Stimulated activated naive B cell treated with anti-CD40 and anti-IgM and Interleukin-4, amounts not matched to agents 10 μg/mL and 1 μg/mL and 100 μg/mL, for 72 hours (primary cell): ENCODE results near the gene ABCF1.

Experiments used
- ATAC-seq, 2 donors: fragments of 150-1000 bp; cut with Tn5 transposase; replicated peaks; 2 replicates each; pipeline ENCODE4 v1.10.0; 2021; ENCODE audit warnings: moderate library complexity in 1 of 2
- DNase-seq: peaks from one replicate; pipeline ENCODE4 v3.0.0; 2021
- H3K27ac Mint-ChIP-seq: one replicate; pipeline ENCODE4 v1.8.0; 2022; ENCODE audit warnings: mild to moderate bottlenecking, mixed read lengths
- H3K27me3 Mint-ChIP-seq, 2 donors: one replicate each; pipeline ENCODE4 v1.8.0; 2022; ENCODE audit warnings: mixed read lengths in 2 of 2
- H3K36me3 Mint-ChIP-seq, 2 donors: one replicate each; pipeline ENCODE4 v1.8.0; 2022; ENCODE audit warnings: mixed read lengths in 2 of 2, mild to moderate bottlenecking in 1 of 2
- H3K4me1 Mint-ChIP-seq, 2 donors: one replicate each; pipeline ENCODE4 v1.8.0; 2022; ENCODE audit warnings: mixed read lengths in 2 of 2, mild to moderate bottlenecking in 1 of 2
- H3K4me3 Mint-ChIP-seq, 2 donors: one replicate each; pipeline ENCODE4 v1.8.0; 2022; ENCODE audit warnings: mild to moderate bottlenecking in 2 of 2, mixed read lengths in 2 of 2, moderate library complexity in 1 of 2
- H3K9me3 Mint-ChIP-seq, 2 donors: one replicate each; pipeline ENCODE4 v1.8.0; 2022; ENCODE audit warnings: mixed read lengths in 2 of 2, mild to moderate bottlenecking in 1 of 2

ABCF1 gene

DNA sequence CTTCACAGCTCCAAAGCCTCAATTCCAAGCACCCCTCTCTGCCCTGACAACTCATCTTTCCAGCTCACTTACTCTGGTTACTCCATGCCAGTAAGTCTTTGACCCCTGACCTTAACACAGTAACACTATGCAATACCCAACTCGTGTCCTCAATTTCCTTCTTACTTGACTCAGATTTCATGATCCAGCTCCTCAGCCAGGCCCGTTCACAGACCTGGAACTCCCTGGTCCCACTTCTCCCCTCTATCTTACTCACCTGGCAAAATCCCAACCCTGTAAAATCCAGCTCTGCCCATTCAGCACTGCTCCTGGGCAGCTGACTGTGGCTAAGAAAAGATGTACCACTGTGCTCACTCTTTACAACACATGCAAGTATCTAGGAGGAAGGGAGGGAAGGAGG lies 22.9 kb upstream of the ABCF1 start:
- H3K36me3 Mint-ChIP-seq, result peaks cover 47 to 70% of the 10 kb centered on the region in 2 donors
- no peak overlapping the region for H3K27ac Mint-ChIP-seq
- DNase-seq (no peak), ATAC-seq (no peak)
- no peak overlapping the region for H3K4me3 Mint-ChIP-seq
- no peaks in the 10 kb centered on the region for H3K9me3 Mint-ChIP-seq
- H3K27me3 Mint-ChIP-seq, result no peaks in the 10 kb centered on the region
- peaks cover 16 to 18% of the 10 kb centered on the region in 2 donors for H3K4me1 Mint-ChIP-seq

DNA sequence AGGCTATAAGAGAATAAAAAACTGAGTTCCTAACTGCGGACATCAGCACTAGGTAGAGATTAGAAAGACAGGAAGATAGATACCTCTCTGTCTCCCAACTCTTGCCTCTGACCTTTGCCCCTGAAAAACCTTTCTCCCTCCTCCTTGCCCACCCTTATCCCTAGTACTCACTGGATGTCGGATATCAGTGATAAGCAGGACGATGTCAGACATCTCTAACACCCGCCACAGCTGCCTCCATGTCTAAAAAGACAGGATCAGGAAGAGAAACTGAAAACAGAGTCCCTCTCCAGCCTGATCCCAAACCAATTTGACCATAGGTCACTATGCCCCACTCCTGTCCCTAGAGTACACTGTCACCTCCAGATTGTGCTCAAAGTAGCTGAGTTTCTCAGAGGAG lies 16.8 kb upstream of the ABCF1 start:
- peak overlapping the region in 1 of 2 donors; percentile 94 for H3K4me3 Mint-ChIP-seq
- H3K9me3 Mint-ChIP-seq, result no peaks in the 10 kb centered on the region
- H3K4me1 Mint-ChIP-seq, result peaks cover 32 to 41% of the 10 kb centered on the region in 2 donors
- H3K36me3 Mint-ChIP-seq, result peaks cover 32 to 76% of the 10 kb centered on the region in 2 donors
- H3K27me3 Mint-ChIP-seq, result no peaks in the 10 kb centered on the region
- H3K27ac Mint-ChIP-seq, result no peak overlapping the region
- ATAC-seq (no peak), DNase-seq (no peak)

- H3K27ac Mint-ChIP-seq, result peak overlapping the region; percentile 98
Observed at GRCh38 chr6:30554962-30555815, 16.1 kb upstream of the ABCF1 start.

DNA sequence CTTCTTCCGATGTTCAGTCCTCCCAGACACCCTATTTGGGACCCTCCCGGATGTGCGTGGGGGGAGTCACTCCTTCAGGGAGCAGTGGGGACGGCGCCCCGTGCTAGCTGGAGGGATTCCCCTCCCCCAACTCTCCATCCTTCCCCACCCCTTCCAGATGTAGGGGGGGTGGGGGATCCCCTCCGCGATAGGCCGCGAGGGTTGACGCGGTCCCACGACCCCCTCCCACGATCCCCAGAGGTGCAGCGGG lies 15.5 kb upstream of the ABCF1 start:
- Mint-ChIP-seq H3K27ac (peak overlapping the region; percentile 98), H3K4me1 (peaks cover 33 to 50% of the 10 kb centered on the region in 2 donors), H3K9me3 (no peaks in the 10 kb centered on the region), H3K4me3 (peak overlapping the region; percentile 93 to 94), H3K36me3 (peaks cover 21 to 72% of the 10 kb centered on the region in 2 donors), H3K27me3 (no peaks in the 10 kb centered on the region)
- ATAC-seq, result no peak
- DNase-seq, result no peak

More at GRCh38 chr6:30554962-30555815, 16.1 kb upstream of the ABCF1 start:
- Mint-ChIP-seq H3K9me3 (no peaks in the 10 kb centered on the region), H3K4me3 (peak overlapping the region; percentile 93 to 94), H3K4me1 (peaks cover 32 to 47% of the 10 kb centered on the region in 2 donors), H3K27me3 (no peaks in the 10 kb centered on the region), H3K36me3 (peaks cover 26 to 76% of the 10 kb centered on the region in 2 donors)
- DNase-seq (peak; percentile 20), ATAC-seq (no peak)

GRCh38 chr6:30556066-30556905 lies 15.0 kb upstream of the ABCF1 start, which contains the start of gene GNL1:
GNL1 (minus strand) TSS chr6:30556489; CDS start chr6:30556203, 286 bp downstream.
- ATAC-seq (peak; percentile 88 to 91), DNase-seq (peak; percentile 98)
- Mint-ChIP-seq H3K27me3 (no peaks in the 10 kb centered on the region), H3K36me3 (peaks cover 17 to 67% of the 10 kb centered on the region in 2 donors), H3K4me3 (peak within 1 kb of the TSS; percentile 93 to 94), H3K27ac (peak within 1 kb of the TSS; percentile 98), H3K4me1 (peaks cover 33 to 50% of the 10 kb centered on the region in 2 donors), H3K9me3 (no peaks in the 10 kb centered on the region)

DNA sequence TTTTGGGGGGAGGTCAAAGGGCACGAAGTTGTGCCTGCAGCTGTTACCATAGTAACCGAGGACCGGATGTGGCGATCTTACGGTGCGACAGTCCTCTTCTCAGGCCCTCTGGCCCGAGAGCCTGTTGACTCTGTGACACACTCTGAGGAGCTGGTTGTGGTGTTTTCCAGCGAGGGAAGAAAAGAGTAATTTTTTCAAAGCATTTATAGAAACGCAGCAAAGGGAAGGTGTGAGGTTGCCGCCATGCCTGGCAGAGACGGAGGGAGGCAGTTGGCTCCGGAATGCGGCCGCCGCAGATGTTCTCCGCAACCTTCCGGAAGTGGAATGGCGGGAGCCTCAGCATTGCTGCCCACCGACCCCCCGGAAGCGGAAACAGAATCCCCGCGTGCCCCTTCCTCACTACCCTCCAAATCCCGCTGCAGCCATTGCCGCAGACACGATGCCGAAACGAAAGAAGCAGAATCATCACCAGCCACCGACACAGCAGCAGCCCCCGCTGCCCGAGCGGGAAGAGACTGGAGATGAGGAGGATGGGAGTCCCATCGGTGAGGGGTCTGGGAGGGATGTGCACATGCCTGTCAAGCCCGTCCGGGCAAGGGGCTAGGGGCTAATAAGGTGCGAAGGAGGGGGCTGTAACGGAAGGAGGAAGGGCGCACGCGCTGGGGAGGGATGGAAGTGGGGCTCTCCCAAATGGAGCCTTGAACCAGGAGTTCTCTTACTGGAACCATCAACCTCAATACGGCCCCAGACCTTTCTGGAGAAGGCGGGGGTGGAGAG lies 14.1 kb upstream of the ABCF1 start, which contains the start of gene PRR3:
Gene PRR3, plus strand, starts transcription at position 390 of the 777 bp plus-strand sequence. Its CDS starts 50 bp downstream, at position 440.
- DNase-seq (peak; percentile 89), ATAC-seq (peak; percentile 81 to 82)
- Mint-ChIP-seq H3K36me3 (peaks cover 17 to 59% of the 10 kb centered on the region in 2 donors), H3K9me3 (no peaks in the 10 kb centered on the region), H3K4me1 (peaks cover 33 to 50% of the 10 kb centered on the region in 2 donors), H3K27ac (peak within 1 kb of the TSS; percentile 98), H3K4me3 (peak within 1 kb of the TSS; percentile 93 to 94), H3K27me3 (no peaks in the 10 kb centered on the region)

DNA sequence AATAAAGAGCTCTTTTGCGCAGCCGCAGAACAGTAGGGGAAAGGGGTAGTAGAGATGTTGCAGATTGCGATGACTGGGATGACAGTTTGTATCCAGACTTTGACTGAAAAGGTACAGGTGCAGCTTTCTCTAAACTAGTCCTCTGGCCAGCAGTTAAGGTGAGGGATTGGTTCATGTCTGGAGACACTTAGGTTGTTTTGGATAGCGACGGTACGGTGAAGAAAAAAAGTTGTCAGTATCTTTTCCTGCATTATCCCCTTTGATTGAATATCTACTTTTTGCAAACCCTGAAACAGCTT lies 13.6 kb upstream of the ABCF1 start:
- peak; percentile 23 to 29 for ATAC-seq

GRCh38 chr6:30560930-30561329 lies 10.3 kb upstream of the ABCF1 start:
- H3K9me3 Mint-ChIP-seq, result no peaks in the 10 kb centered on the region
- no peak for DNase-seq

More for the DNA sequence above, 13.6 kb upstream of the ABCF1 start:
- Mint-ChIP-seq H3K4me1 (peaks cover 30 to 51% of the 10 kb centered on the region in 2 donors), H3K27me3 (no peaks in the 10 kb centered on the region), H3K9me3 (no peaks in the 10 kb centered on the region), H3K36me3 (peaks cover 17 to 59% of the 10 kb centered on the region in 2 donors), H3K4me3 (peak overlapping the region; percentile 93 to 94), H3K27ac (peak overlapping the region; percentile 98)
- no peak for DNase-seq

DNA sequence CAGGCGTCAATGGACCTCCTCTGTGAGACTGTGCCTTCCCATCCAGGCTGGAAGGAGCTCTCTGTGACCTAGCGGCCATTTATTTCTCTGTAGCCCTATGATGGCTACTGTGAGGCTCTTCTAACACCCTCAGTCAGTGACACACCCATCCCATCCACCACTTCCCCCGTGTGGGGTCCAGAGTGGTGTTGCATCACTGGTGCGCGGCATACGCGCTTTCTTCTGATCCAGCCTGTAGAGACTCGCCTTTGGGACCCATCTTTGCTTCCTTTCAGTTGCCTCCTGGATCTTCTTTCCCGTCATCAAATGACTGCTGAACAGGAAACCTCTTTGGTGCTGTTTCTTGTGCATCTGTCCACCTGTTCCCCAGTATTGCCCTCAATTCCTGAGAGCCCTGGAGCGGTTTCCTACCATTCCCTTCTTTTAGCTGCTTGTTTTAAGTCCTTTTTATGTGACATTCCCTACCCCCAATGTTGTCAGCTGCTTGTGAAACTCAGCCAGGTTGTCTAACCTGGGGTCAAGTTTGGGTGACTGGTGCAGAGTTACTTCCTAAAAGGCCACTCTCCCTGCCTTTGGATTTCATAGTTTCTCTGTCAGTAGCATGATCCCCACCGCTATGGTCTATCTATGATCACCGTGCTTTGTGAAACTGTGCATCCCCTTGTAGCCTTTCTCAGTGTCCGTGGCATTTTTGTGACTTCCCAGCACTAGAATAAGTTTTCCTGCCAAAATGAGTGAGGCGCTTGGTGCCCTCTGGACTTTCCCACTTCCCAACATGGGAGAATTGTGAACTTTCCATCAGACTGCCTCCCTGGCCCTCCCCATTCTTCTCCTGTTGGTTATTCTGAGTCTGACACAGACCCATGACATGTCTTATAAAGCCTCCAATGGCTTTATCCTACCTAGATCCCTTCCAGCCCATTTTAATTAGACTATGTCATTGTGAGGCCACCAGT lies 8.5 kb upstream of the ABCF1 start:
- ATAC-seq, result no peak
- DNase-seq, result no peak
- Mint-ChIP-seq H3K4me1 (peaks cover 17 to 31% of the 10 kb centered on the region in 2 donors), H3K36me3 (peaks cover 16 to 44% of the 10 kb centered on the region in 2 donors), H3K27ac (peak overlapping the region; percentile 31), H3K9me3 (no peaks in the 10 kb centered on the region), H3K27me3 (no peaks in the 10 kb centered on the region), H3K4me3 (no peak overlapping the region)

More at GRCh38 chr6:30560930-30561329, 10.3 kb upstream of the ABCF1 start:
- Mint-ChIP-seq H3K4me1 (peaks cover 23 to 38% of the 10 kb centered on the region in 2 donors), H3K27me3 (no peaks in the 10 kb centered on the region), H3K27ac (no peak overlapping the region), H3K4me3 (no peak overlapping the region), H3K36me3 (peaks cover 19 to 53% of the 10 kb centered on the region in 2 donors)
- no peak for ATAC-seq

GRCh38 chr6:30564114-30564513 lies 7.1 kb upstream of the ABCF1 start:
- ATAC-seq (no peak), DNase-seq (no peak)
- Mint-ChIP-seq H3K4me1 (peaks cover 12 to 24% of the 10 kb centered on the region in 2 donors), H3K4me3 (no peak overlapping the region), H3K36me3 (peaks cover 18 to 43% of the 10 kb centered on the region in 2 donors), H3K27ac (no peak overlapping the region), H3K9me3 (no peaks in the 10 kb centered on the region), H3K27me3 (no peaks in the 10 kb centered on the region)

DNA sequence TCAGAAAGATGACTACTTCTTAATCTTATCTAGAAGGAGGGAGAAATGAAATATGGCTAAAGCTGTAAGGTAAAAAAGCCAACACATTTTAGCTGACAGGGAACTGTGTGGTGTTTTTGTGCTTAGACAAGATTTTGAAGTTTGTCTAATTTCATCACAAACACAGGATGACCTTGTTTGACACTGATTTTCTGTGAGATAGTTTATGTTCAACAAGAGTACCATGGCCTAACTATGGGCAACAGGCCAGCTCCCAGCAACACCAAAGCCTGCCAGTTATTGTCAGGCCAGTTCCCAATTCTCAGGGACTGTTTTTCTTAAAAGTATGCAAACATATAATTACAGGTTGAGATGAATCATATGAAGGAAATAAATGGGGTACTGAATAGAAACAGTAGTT lies 5.5 kb upstream of the ABCF1 start:
- Mint-ChIP-seq H3K9me3 (no peaks in the 10 kb centered on the region), H3K27ac (no peak overlapping the region), H3K4me3 (no peak overlapping the region), H3K27me3 (no peaks in the 10 kb centered on the region), H3K36me3 (peaks cover 15 to 31% of the 10 kb centered on the region in 2 donors), H3K4me1 (peaks cover 17 to 28% of the 10 kb centered on the region in 2 donors)
- no peak for DNase-seq
- ATAC-seq, result no peak

- no peak for ATAC-seq
Observed at GRCh38 chr6:30568245-30568644, 3.0 kb upstream of the ABCF1 start.

DNA sequence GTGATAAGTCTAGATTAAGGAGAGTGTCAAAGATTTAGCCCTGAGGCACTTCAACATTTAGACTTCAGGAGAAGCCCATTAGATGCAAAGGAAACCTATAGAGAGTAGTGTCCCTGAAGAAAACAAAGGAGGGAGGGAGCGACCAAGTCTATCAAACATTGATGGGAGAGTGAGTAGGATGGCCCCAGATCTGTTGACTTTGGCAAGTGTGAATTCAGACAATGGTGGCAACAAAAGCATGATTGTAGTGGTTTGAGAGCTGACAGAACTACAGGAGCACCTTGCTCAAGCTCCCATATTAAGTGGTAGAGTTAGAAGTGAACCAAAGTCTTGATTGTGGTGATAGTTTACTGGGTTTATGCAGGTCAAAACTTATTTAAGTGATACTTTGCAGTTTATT lies 979 bp upstream of the ABCF1 start:
- no peak for DNase-seq
- no peak for ATAC-seq
- peaks cover 11 to 25% of the 10 kb centered on the region in 2 donors for H3K36me3 Mint-ChIP-seq
- no peaks in the 10 kb centered on the region for H3K27me3 Mint-ChIP-seq
- peak overlapping the region; percentile 94 to 95 for H3K4me3 Mint-ChIP-seq
- H3K27ac Mint-ChIP-seq, result peak overlapping the region; percentile 1
- H3K9me3 Mint-ChIP-seq, result no peaks in the 10 kb centered on the region
- H3K4me1 Mint-ChIP-seq, result peaks cover 34 to 55% of the 10 kb centered on the region in 2 donors

More at GRCh38 chr6:30568245-30568644, 3.0 kb upstream of the ABCF1 start:
- no peaks in the 10 kb centered on the region for H3K9me3 Mint-ChIP-seq
- no peaks in the 10 kb centered on the region for H3K27me3 Mint-ChIP-seq
- DNase-seq, result no peak
- H3K27ac Mint-ChIP-seq, result no peak overlapping the region
- no peak overlapping the region for H3K4me3 Mint-ChIP-seq
- H3K36me3 Mint-ChIP-seq, result peaks cover 11 to 31% of the 10 kb centered on the region in 2 donors
- H3K4me1 Mint-ChIP-seq, result peaks cover 27 to 41% of the 10 kb centered on the region in 2 donors
